Islet precursor cell (in vitro differentiated cells): ENCODE measurements around the gene ABCB1.
"Not testable (repeated sequence)": the region's sequence is repeated elsewhere in the genome, so short reads cannot be mapped to it uniquely, and the experiment has no call there.

ENCODE experiments used
- DNase-seq: peaks from one replicate; pipeline ENCODE4 v3.0.0-alpha.2; 2018

Gene ABCB1

GRCh38 chr7:87511510-87511909 is 89.2 kb downstream of the ABCB1 start:
- DNase-seq: no peak

- no peak for DNase-seq
Observed at GRCh38 chr7:87510411-87510875, 90.2 kb downstream of the ABCB1 start.

- no peak for DNase-seq
Observed at GRCh38 chr7:87507446-87507845, 93.2 kb downstream of the ABCB1 start.

- no peak for DNase-seq
Observed at GRCh38 chr7:87506246-87507180, 94.2 kb downstream of the ABCB1 start.

GRCh38 chr7:87505557-87506245 is 95.0 kb downstream of the ABCB1 start:
- no peak for DNase-seq

- DNase-seq: no peak
Observed at GRCh38 chr7:87505122-87505521, 95.6 kb downstream of the ABCB1 start.

GRCh38 chr7:87499494-87499893 is 101.2 kb downstream of the ABCB1 start:
- DNase-seq: no peak

- DNase-seq: no peak
Observed at GRCh38 chr7:87498893-87499292, 101.8 kb downstream of the ABCB1 start.

- no peak for DNase-seq
Observed at GRCh38 chr7:87497482-87497881, 103.2 kb downstream of the ABCB1 start.

GRCh38 chr7:87495366-87495765 is 105.3 kb downstream of the ABCB1 start:
- no peak for DNase-seq

- no peak for DNase-seq
Observed at GRCh38 chr7:87494454-87494853, 106.2 kb downstream of the ABCB1 start.

GRCh38 chr7:87483131-87483530 is 117.6 kb downstream of the ABCB1 start:
- DNase-seq: no peak

GRCh38 chr7:87482115-87482514 is 118.6 kb downstream of the ABCB1 start:
- no peak for DNase-seq

- no peak for DNase-seq
Observed at GRCh38 chr7:87480386-87480785, 120.3 kb downstream of the ABCB1 start.

GRCh38 chr7:87479951-87480350 is 120.7 kb downstream of the ABCB1 start:
- DNase-seq: no peak

GRCh38 chr7:87476179-87476557 is 124.5 kb downstream of the ABCB1 start:
- no peak for DNase-seq

- DNase-seq: peak; percentile 60
Observed at GRCh38 chr7:87475359-87476178, 125.1 kb downstream of the ABCB1 start, which contains the start of gene ABCB4. Gene ABCB4, minus strand, starts transcription at chr7:87475680. Its CDS starts 215 bp downstream, at chr7:87475465.

- DNase-seq: no peak
Observed at GRCh38 chr7:87474533-87475358, 125.9 kb downstream of the ABCB1 start.

- no peak for DNase-seq
Observed at GRCh38 chr7:87473986-87474385, 126.7 kb downstream of the ABCB1 start.

GRCh38 chr7:87473192-87473591 is 127.5 kb downstream of the ABCB1 start:
- DNase-seq: no peak

GRCh38 chr7:87471473-87471872 is 129.2 kb downstream of the ABCB1 start:
- DNase-seq: no peak

GRCh38 chr7:87469204-87469603 is 131.5 kb downstream of the ABCB1 start:
- DNase-seq: not testable (repeated sequence)
